Prostate gland (tissue), 2 donors: ENCODE measurements around the gene LRRC18. TPM values are rescaled to one million over a fixed set of nuclear protein-coding genes. Genes with fewer than 3 reads are reported as not detected.

Experiments
- DNase-seq: peaks from one replicate; pipeline ENCODE4 v3.0.0-alpha.2; 2019; ENCODE audit warnings: low spot score
- H3K27ac ChIP-seq, 2 donors: fragments of 200-600 bp; sonication (generic); 2 replicates each; pipeline ENCODE4 v1.5.1; 2017 to 2019
- H3K27me3 ChIP-seq: fragments of 200-600 bp; sonication (generic); replicated peaks from 2 replicates; pipeline ENCODE4 v1.5.1; 2019; ENCODE audit not compliant: insufficient read depth
- H3K36me3 ChIP-seq, 2 donors: fragments of 200-600 bp; sonication (generic); 1 replicate in 1 of 2; 2 replicates in 1 of 2; pipeline versions ENCODE4 v1.5.1 to v1.8.1; 2017 to 2019
- H3K4me1 ChIP-seq: fragments of 200-600 bp; sonication (generic); replicated peaks from 2 replicates; pipeline ENCODE4 v1.5.1; 2019
- H3K4me3 ChIP-seq, 2 donors: fragments of 200-600 bp; sonication (generic); 2 replicates each; pipeline ENCODE4 v1.5.1; 2017 to 2019
- H3K9me3 ChIP-seq: fragments of 200-600 bp; sonication (generic); 2 replicates; pipeline ENCODE4 v1.5.1; 2017
- POLR2A ChIP-seq: fragments of 450-650 bp; IDR thresholded peaks from one replicate; pipeline ENCODE4 v1.6.1; 2016; ENCODE audit warnings: antibody characterized with exemption, mild to moderate bottlenecking
- POLR2AphosphoS5 ChIP-seq: sonication (generic); formaldehyde crosslinking; IDR thresholded peaks from one replicate; pipeline ENCODE4 v1.6.1; 2017; ENCODE audit warnings: antibody characterized with exemption
- WGBS: methylation state at CpG from one replicate; pipeline ENCODE4 v1.1.5; 2018; 5-methylcytosine and 5-hydroxymethylcytosine counted together
- intact Hi-C: fragments of 100-400 bp; cut with DNase I; formaldehyde crosslinking; loops from one replicate; pipeline ENCODE4 v1.14.2; 2022
- total RNA-seq, 2 donors: library from RNA; depleted of rRNA; stranded (reverse); fragments of >200 nt; gene quantifications; one replicate each; pipeline ENCODE4 v1.1.0, GENCODE V29; 2016
- TF ChIP-seq, protein P1 (sequence below), 4 experiments: fragments of 200-600 bp in 2 of 4; fragments of 450-650 bp in 2 of 4; sonication (generic) in 2 of 4; IDR thresholded peaks; 1 replicate in 3 of 4; 2 replicates in 1 of 4; pipeline ENCODE4 v1.5.1; 2016 to 2019; ENCODE audit warnings: antibody characterized with exemption in 4 of 4, mild to moderate bottlenecking in 2 of 4, moderate library complexity in 2 of 4

LRRC18 gene
- total RNA-seq, 2 donors from 2014 or later: 2.6 TPM; not detected in 1

DNA sequence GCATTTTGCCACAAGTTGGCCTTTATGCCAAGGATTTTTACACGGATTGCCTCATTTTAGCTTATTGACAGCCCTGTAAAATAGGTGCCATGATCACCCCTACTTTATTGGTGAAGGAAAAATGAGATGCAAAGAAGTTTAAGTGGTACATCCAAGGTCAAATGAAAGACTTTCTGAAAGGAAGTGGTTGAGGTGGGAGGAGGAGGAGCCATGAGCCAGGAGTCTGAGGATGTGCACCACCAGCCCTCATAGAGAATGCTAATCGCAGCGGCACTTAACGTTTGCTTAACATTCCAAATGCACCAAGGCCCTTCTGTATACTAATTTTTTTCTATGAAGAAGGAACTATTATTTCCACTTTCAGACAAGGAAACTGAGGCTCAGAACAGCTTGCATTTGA lies 31.0 kb upstream of the LRRC18 start:
- Histone ChIP-seq H3K4me1 (no peaks in the 10 kb centered on the region), H3K9me3 (no peaks in the 10 kb centered on the region), H3K27me3 (no peaks in the 10 kb centered on the region), H3K36me3 (no peaks in the 10 kb centered on the region), H3K4me3 (no peak overlapping the region), H3K27ac (no peak overlapping the region)
- WGBS: 85% methylated on average over 4 of the region's 4 CpGs
- no peak for TF ChIP-seq POLR2AphosphoS5
- TF ChIP-seq, protein P1, sequence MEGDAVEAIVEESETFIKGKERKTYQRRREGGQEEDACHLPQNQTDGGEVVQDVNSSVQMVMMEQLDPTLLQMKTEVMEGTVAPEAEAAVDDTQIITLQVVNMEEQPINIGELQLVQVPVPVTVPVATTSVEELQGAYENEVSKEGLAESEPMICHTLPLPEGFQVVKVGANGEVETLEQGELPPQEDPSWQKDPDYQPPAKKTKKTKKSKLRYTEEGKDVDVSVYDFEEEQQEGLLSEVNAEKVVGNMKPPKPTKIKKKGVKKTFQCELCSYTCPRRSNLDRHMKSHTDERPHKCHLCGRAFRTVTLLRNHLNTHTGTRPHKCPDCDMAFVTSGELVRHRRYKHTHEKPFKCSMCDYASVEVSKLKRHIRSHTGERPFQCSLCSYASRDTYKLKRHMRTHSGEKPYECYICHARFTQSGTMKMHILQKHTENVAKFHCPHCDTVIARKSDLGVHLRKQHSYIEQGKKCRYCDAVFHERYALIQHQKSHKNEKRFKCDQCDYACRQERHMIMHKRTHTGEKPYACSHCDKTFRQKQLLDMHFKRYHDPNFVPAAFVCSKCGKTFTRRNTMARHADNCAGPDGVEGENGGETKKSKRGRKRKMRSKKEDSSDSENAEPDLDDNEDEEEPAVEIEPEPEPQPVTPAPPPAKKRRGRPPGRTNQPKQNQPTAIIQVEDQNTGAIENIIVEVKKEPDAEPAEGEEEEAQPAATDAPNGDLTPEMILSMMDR (IDR thresholded peaks at IDR 0.05): no peak
- TF ChIP-seq POLR2A: no peak
- intact Hi-C loops: no loop called here
- no peak for DNase-seq

DNA sequence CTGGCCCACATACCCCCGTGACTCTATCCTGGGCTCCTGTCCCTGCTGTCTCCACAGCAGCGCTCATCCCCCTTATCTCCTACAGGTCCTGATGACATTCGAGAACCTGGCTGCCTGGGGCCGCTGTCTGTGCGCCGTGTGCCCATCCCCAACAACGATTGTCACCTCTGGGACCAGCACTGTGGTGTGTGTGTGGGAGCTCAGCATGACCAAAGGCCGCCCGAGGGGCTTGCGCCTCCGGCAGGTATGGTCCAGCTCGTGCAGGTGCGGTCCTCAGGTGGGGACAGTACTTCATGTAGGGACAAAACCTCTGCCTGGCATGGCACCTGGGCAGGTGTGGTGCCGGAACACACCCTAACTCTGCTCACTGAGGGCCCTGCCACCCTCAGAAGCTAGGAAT lies 30.4 kb upstream of the LRRC18 start:
- TF ChIP-seq POLR2AphosphoS5 (no peak), POLR2A (no peak)
- TF ChIP-seq, protein P1 (IDR thresholded peaks at IDR 0.05): no peak
- H3K27ac ChIP-seq: no peak overlapping the region
- no peak overlapping the region for H3K4me3 ChIP-seq
- intact Hi-C loops: no loop called here
- no peak for DNase-seq
- WGBS: 94% methylated on average over 14 of the region's 14 CpGs
- no peaks in the 10 kb centered on the region for H3K27me3 ChIP-seq
- H3K9me3 ChIP-seq: no peaks in the 10 kb centered on the region
- H3K4me1 ChIP-seq: no peaks in the 10 kb centered on the region
- no peaks in the 10 kb centered on the region for H3K36me3 ChIP-seq

DNA sequence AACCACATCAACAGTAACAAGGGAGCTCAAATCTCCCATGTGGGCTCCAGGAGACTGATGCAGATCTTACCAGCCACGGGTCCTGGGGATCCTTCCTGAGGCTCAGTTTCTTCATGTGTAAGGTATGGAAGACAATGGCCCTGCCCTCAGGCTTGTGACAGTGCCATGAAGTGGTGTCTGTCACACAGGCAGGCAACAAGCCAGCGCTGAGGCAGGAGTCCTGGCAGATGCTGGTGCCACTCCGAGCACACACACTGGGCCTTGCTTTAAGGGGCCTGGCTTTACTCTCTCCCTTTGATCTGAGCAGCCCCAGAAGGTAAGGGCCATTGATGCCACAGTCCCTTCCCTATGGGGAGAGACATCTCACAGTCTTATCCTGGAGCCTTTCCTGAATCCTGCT lies 28.4 kb upstream of the LRRC18 start:
- no peak overlapping the region for H3K27ac ChIP-seq
- intact Hi-C loops: no loop called here
- no peaks in the 10 kb centered on the region for H3K9me3 ChIP-seq
- TF ChIP-seq POLR2A (no peak), POLR2AphosphoS5 (no peak)
- TF ChIP-seq, protein P1 (IDR thresholded peaks at IDR 0.05): no peak
- H3K4me1 ChIP-seq: no peaks in the 10 kb centered on the region
- no peak for DNase-seq
- H3K27me3 ChIP-seq: no peaks in the 10 kb centered on the region
- no peak overlapping the region for H3K4me3 ChIP-seq
- WGBS: 93% methylated on average over 3 of the region's 3 CpGs
- no peaks in the 10 kb centered on the region for H3K36me3 ChIP-seq

DNA sequence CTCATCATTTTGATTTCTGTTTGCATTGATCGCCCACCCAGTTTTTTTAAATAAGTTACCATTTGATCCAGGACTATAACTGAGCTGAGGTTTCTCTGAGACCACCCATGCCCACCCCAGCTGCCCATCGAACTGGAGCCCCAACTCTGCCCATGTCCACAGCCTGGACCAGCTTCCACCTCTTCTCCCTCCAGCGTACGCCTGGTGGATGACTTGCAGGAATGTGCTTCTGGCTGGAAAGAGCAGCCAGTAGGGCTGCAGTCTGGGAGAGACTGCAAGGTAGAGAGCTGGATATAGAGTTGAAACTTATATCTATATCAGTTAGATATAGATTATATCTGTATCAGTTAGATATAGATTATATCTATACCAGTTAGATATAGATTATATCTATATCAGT lies 25.8 kb upstream of the LRRC18 start:
- H3K9me3 ChIP-seq: no peaks in the 10 kb centered on the region
- 95% methylated on average over 4 of the region's 4 CpGs for WGBS
- no peak for DNase-seq
- no peaks in the 10 kb centered on the region for H3K36me3 ChIP-seq
- TF ChIP-seq, protein P1 (IDR thresholded peaks at IDR 0.05): no peak
- TF ChIP-seq POLR2A: no peak
- no peak for TF ChIP-seq POLR2AphosphoS5
- H3K27ac ChIP-seq: no peak overlapping the region
- no peak overlapping the region for H3K4me3 ChIP-seq
- H3K4me1 ChIP-seq: no peaks in the 10 kb centered on the region
- intact Hi-C loops: no loop called here
- no peaks in the 10 kb centered on the region for H3K27me3 ChIP-seq

DNA sequence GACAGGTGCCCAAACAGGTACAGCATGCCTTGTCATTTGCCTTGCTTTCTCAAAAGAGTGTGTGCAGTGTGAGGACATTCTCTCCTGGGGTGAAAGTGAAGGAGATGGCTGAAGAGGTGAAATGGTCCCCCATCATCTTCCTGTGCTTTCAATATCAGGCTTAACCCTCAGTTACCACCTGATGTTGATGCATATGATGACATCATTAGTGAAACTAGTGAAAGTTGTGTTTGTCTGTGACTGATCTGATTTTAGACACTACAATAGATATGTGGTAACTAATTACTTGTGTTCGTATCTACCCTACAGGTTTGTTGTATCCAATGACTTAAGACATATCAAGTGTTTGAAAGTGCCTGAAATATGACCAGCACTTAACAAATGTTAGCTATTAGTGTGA lies 24.4 kb upstream of the LRRC18 start:
- H3K27me3 ChIP-seq: no peaks in the 10 kb centered on the region
- no peak overlapping the region for H3K4me3 ChIP-seq
- TF ChIP-seq POLR2AphosphoS5 (no peak), POLR2A (no peak)
- TF ChIP-seq, protein P1 (IDR thresholded peaks at IDR 0.05): no peak
- intact Hi-C loops: no loop called here
- no peaks in the 10 kb centered on the region for H3K4me1 ChIP-seq
- no peak overlapping the region for H3K27ac ChIP-seq
- H3K36me3 ChIP-seq: no peaks in the 10 kb centered on the region
- no peak for DNase-seq
- no peaks in the 10 kb centered on the region for H3K9me3 ChIP-seq
- WGBS: 96% methylated on average over 1 of the region's 1 CpG
